CD14-positive monocyte (primary cell): Measurements from ENCODE around the gene MT1E. TPM values are rescaled to one million over a fixed set of nuclear protein-coding genes. Genes with fewer than 3 reads are reported as not detected.
"Not testable (repeated sequence)": the region's sequence is repeated elsewhere in the genome, so short reads cannot be mapped to it uniquely, and the experiment has no call there.

ENCODE experiments used
- DNase-seq, 3 donors: peaks; one replicate each; pipeline ENCODE4 v3.0.0-alpha.2; 2011 to 2022
- H2AFZ ChIP-seq: 2 replicates; pipeline ENCODE4 v1.6.0; 2012; ENCODE audit warnings: mild to moderate bottlenecking, low read depth, low read length, inconsistent platforms; ENCODE audit not compliant: insufficient read depth, poor library complexity, severe bottlenecking
- H3K27ac ChIP-seq, 2 donors: 1 replicate in 1 of 2; 2 replicates in 1 of 2; pipeline ENCODE4 v1.5.1; 2012 to 2013; ENCODE audit warnings: low read length in 2 of 2, control low read depth in 1 of 2, inconsistent platforms in 1 of 2, low read depth in 1 of 2, mild to moderate bottlenecking in 1 of 2
- H3K27me3 ChIP-seq, 2 donors: one replicate each; pipeline versions ENCODE4 v1.6.0 to v1.6.1; 2011 to 2013; ENCODE audit warnings: low read length in 2 of 2; ENCODE audit not compliant: control insufficient read depth in 2 of 2, insufficient read depth in 2 of 2
- H3K36me3 ChIP-seq, 2 donors: replicated peaks in 1 of 2; 1 replicate in 1 of 2; 2 replicates in 1 of 2; pipeline versions ENCODE4 v1.5.1 to v1.6.1; 2012 to 2013; ENCODE audit warnings: low read length in 2 of 2, control low read depth in 1 of 2, inconsistent platforms in 1 of 2, mild to moderate bottlenecking in 1 of 2; ENCODE audit not compliant: insufficient read depth in 2 of 2, control insufficient read depth in 1 of 2
- H3K4me1 ChIP-seq, 2 donors: 1 replicate in 1 of 2; 2 replicates in 1 of 2; pipeline versions ENCODE4 v1.5.1 to v1.6.1; 2012 to 2013; ENCODE audit warnings: low read length in 2 of 2, control low read depth in 1 of 2, inconsistent platforms in 1 of 2, mild to moderate bottlenecking in 1 of 2, moderate library complexity in 1 of 2; ENCODE audit not compliant: insufficient read depth in 2 of 2, control insufficient read depth in 1 of 2
- H3K4me2 ChIP-seq: replicated peaks from 2 replicates; pipeline ENCODE3; 2012; ENCODE audit warnings: low read length, moderate library complexity, mild to moderate bottlenecking; ENCODE audit not compliant: poor library complexity, severe bottlenecking; ENCODE audit errors: extremely low read depth
- H3K4me3 ChIP-seq, 3 experiments: fragments of 200-600 bp in 1 of 3; sonication (generic) in 1 of 3; replicated peaks in 1 of 3; 1 replicate in 2 of 3; 2 replicates in 1 of 3; pipeline ENCODE4 v1.5.1; 2011 to 2013; ENCODE audit warnings: low read length in 3 of 3, mild to moderate bottlenecking in 3 of 3, control low read depth in 2 of 3, low read depth in 2 of 3, inconsistent platforms in 1 of 3, moderate library complexity in 1 of 3
- H3K79me2 ChIP-seq: 2 replicates; pipeline ENCODE4 v1.6.0; 2012; ENCODE audit warnings: mild to moderate bottlenecking, control low read depth, inconsistent platforms, low read length, moderate library complexity; ENCODE audit not compliant: insufficient read depth
- H3K9ac ChIP-seq: 2 replicates; pipeline ENCODE4 v1.6.0; 2017; ENCODE audit warnings: low read length, mild to moderate bottlenecking; ENCODE audit not compliant: insufficient read depth, poor library complexity, severe bottlenecking
- H3K9me3 ChIP-seq, 2 donors: replicated peaks in 1 of 2; 1 replicate in 1 of 2; 2 replicates in 1 of 2; pipeline versions ENCODE4 v1.5.1 to v1.6.1; 2012 to 2013; ENCODE audit warnings: low read length in 2 of 2, control low read depth in 1 of 2; ENCODE audit not compliant: control insufficient read depth in 1 of 2, insufficient read depth in 1 of 2
- H4K20me1 ChIP-seq: 2 replicates; pipeline ENCODE4 v1.6.0; 2012; ENCODE audit warnings: mild to moderate bottlenecking, low read length, control low read depth, moderate library complexity; ENCODE audit not compliant: insufficient read depth
- H3K27ac Mint-ChIP-seq, 7 donors: one replicate each; pipeline ENCODE4 v1.8.0; 2020; ENCODE audit warnings: mild to moderate bottlenecking in 7 of 7, mixed read lengths in 7 of 7, moderate library complexity in 6 of 7, inconsistent platforms in 2 of 7
- H3K27me3 Mint-ChIP-seq, 3 donors: one replicate each; pipeline ENCODE4 v1.8.0; 2021 to 2022; ENCODE audit warnings: low read depth in 3 of 3, mild to moderate bottlenecking in 3 of 3, mixed read lengths in 3 of 3, moderate library complexity in 3 of 3, inconsistent platforms in 1 of 3
- H3K36me3 Mint-ChIP-seq, 2 donors: one replicate each; pipeline ENCODE4 v1.8.0; 2020; ENCODE audit warnings: mixed read lengths in 2 of 2, inconsistent platforms in 1 of 2, mild to moderate bottlenecking in 1 of 2
- H3K4me1 Mint-ChIP-seq: one replicate; pipeline ENCODE4 v1.8.0; 2020; ENCODE audit warnings: mild to moderate bottlenecking, mixed read lengths
- H3K4me3 Mint-ChIP-seq, 2 donors: one replicate each; pipeline ENCODE4 v1.8.0; 2020; ENCODE audit warnings: mild to moderate bottlenecking in 2 of 2, mixed read lengths in 2 of 2, moderate library complexity in 1 of 2
- H3K9me3 Mint-ChIP-seq, 7 donors: one replicate each; pipeline ENCODE4 v1.8.0; 2020 to 2022; ENCODE audit warnings: mixed read lengths in 7 of 7, mild to moderate bottlenecking in 6 of 7, moderate library complexity in 6 of 7, inconsistent platforms in 2 of 7
- CTCF ChIP-seq: fragments of 200-600 bp; IDR thresholded peaks from one replicate; pipeline ENCODE4 v1.8.0; 2022; ENCODE audit warnings: antibody characterized with exemption, mild to moderate bottlenecking
- WGBS: methylation state at CpG from one replicate; pipeline ENCODE4 v1.1.5; 2013; ENCODE audit warnings: missing lambda C conversion rate; ENCODE audit not compliant: insufficient coverage; 5-methylcytosine and 5-hydroxymethylcytosine counted together
- intact Hi-C, 2 donors: fragments of 100-400 bp; cut with micrococcal nuclease; formaldehyde crosslinking; loops; one replicate each; pipeline versions ENCODE4 v1.15.0 to v1.15.1; 2023
- polyA plus RNA-seq, 3 donors: library from polyadenylated mRNA; depleted of rRNA in 1 of 3; unstranded in 2 of 3; stranded (reverse) in 1 of 3; fragments of 300-500 nt in 2 of 3; fragments of >200 nt in 1 of 3; fragmentation: Illumina TruSeq in 2 of 3; gene quantifications; 1 replicate in 2 of 3; 2 replicates in 1 of 3; pipeline ENCODE4 v1.2.3, GENCODE V29; 2012 to 2021

The MT1E gene
- polyA plus RNA-seq, 3 donors: 1.3 to 4.3 (median 4.0) TPM

GRCh38 chr16:56672171-56672570 is 46.6 kb downstream of the MT1E start:
- H3K4me1 ChIP-seq: peaks cover 11 to 25% of the 10 kb centered on the region in 2 donors
- H3K79me2 ChIP-seq, H3K9ac ChIP-seq, H3K27ac Mint-ChIP-seq, H3K36me3 Mint-ChIP-seq, H3K27ac ChIP-seq, DNase-seq, H4K20me1 ChIP-seq, H3K4me2 ChIP-seq, H3K4me3 ChIP-seq, H2AFZ ChIP-seq, H3K36me3 ChIP-seq, intact Hi-C loops: not testable (repeated sequence)
- H3K27me3 Mint-ChIP-seq: peaks cover 89 to 97% (median 94%) of the 10 kb centered on the region in 3 donors
- peak overlapping the region in 1 of 2 donors; percentile 67 for H3K4me3 Mint-ChIP-seq
- peaks cover 35% of the 10 kb centered on the region for H3K4me1 Mint-ChIP-seq
- H3K9me3 ChIP-seq: peaks cover 0 to 34% of the 10 kb centered on the region in 2 donors
- H3K27me3 ChIP-seq: peaks cover 54 to 93% of the 10 kb centered on the region in 2 donors
- WGBS: no CpG with 5 or more reads among the region's 3 CpGs
- peaks cover 0 to 15% (median 9%) of the 10 kb centered on the region in 7 donors for H3K9me3 Mint-ChIP-seq

GRCh38 chr16:56672761-56673536 is 47.4 kb downstream of the MT1E start:
- peaks cover 0 to 29% of the 10 kb centered on the region in 2 donors for H3K9me3 ChIP-seq
- H4K20me1 ChIP-seq: no peaks in the 10 kb centered on the region
- H3K27me3 Mint-ChIP-seq: peaks cover 87 to 97% (median 94%) of the 10 kb centered on the region in 3 donors
- H3K4me3 ChIP-seq: no peak overlapping the region
- no peak overlapping the region for H3K4me2 ChIP-seq
- H3K4me3 Mint-ChIP-seq: peak overlapping the region in 1 of 2 donors; percentile 67
- no peak for TF ChIP-seq CTCF
- no peak overlapping the region for H3K9ac ChIP-seq
- no peak overlapping the region for H3K27ac Mint-ChIP-seq
- WGBS: 89% methylated on average over 8 of the region's 11 CpGs
- no peak for DNase-seq
- no peaks in the 10 kb centered on the region for H3K79me2 ChIP-seq
- intact Hi-C loops: no loop called here
- H3K4me1 Mint-ChIP-seq: peaks cover 29% of the 10 kb centered on the region
- peaks cover 9 to 20% of the 10 kb centered on the region in 2 donors for H3K4me1 ChIP-seq
- H3K27ac ChIP-seq: no peak overlapping the region
- peaks cover 5 to 7% of the 10 kb centered on the region in 2 donors for H3K36me3 Mint-ChIP-seq
- H3K27me3 ChIP-seq: peaks cover 46 to 92% of the 10 kb centered on the region in 2 donors
- no peaks in the 10 kb centered on the region for H3K36me3 ChIP-seq
- H2AFZ ChIP-seq: no peak overlapping the region
- H3K9me3 Mint-ChIP-seq: peaks cover 0 to 15% (median 9%) of the 10 kb centered on the region in 7 donors
